DMS79 (cell line): ENCODE results near the gene CELA3A.
"Not testable (repeated sequence)": the region's sequence is repeated elsewhere in the genome, so short reads cannot be mapped to it uniquely, and the experiment has no call there.

Source experiments
- DNase-seq: peaks from one replicate; lab custom pipeline; 2025; lab: John Stamatoyannopoulos, UW

CELA3A gene

GRCh38 chr1:21981253-21981652, 20.2 kb upstream of the CELA3A start:
- DNase-seq: not testable (repeated sequence)

DNA sequence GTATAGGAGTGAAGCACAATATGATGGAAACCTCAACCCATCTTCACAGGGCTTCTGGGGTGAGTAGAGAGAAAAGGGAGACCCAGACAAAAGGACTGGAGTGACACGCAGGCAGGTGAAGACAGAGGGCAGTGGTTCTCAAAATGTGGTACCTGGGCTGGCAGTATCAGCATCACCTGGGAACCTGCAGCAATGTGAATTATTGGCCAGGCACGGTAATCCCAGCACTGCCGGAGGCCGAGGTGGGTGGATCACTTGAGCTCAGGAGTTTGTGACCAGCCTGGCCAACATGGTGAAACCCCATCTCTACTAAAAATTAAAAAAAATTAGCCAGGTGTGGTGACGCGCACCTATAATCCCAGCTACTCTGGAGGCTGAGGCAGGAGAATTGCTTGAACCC, 19.3 kb upstream of the CELA3A start:
- DNase-seq: not testable (repeated sequence)

GRCh38 chr1:21983539-21983938, 17.9 kb upstream of the CELA3A start:
- DNase-seq: not testable (repeated sequence)

- DNase-seq: not testable (repeated sequence)
These were observed 15.6 kb upstream of the CELA3A start for GRCh38 chr1:21985893-21986292.

- not testable (repeated sequence) for DNase-seq
These were observed 15.1 kb upstream of the CELA3A start for GRCh38 chr1:21986386-21986785.

DNA sequence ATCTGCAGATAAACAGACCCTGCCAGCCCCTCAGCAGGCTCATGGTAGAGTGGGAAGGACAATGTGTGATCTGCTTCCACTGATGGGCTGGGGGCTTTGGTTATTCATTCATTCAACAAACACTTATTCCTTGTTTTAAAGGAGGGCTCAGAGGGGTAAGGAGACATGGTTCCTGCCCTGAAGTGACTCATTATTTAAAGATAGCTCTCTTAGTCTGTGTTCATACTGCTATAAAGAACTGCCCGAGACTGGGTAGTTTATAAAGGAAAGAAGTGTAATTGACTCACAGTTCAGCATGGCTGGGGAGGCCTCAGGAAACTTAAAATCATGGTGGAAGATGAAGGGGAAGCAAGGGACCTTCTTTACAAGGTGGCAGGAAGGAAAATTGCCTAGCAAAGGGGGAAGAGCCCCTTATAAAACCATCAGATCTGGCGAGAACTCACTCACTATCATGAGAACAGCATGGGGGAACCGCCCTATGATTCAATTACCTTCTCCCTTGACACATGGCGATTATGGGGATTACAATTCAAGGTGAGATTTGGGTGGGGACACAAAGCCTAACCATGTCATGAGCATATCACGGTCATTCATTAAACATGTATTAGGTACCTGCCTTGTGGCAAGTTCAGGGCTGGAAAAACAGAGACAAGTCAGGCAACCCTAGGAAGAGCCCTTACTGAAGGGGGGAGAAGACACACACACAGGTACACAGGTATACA, 11.6 kb upstream of the CELA3A start:
- DNase-seq: not testable (repeated sequence)

- not testable (repeated sequence) for DNase-seq
These were observed 9.3 kb upstream of the CELA3A start for GRCh38 chr1:21992186-21992585.

DNA sequence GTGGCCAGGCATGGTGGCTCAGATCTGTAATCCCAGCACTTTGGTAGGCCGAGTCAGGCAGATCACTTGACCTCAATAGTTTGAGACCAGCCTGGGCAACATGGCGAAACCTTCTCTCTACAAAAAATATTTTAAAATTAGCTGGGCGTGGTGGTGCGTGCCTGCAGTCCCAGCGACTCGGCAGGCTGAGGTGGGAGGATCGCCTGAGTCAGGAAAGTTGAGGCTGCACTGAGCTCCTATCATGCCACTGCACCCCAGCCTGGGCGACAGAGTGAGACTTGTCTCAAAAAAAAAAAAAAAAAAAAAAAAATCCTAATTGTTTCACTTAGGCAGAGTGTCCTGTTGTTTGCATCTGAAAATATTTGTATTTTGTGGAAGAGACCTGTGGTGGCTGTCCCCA, 6.7 kb upstream of the CELA3A start:
- not testable (repeated sequence) for DNase-seq

GRCh38 chr1:21996663-21996970, 4.8 kb upstream of the CELA3A start:
- not testable (repeated sequence) for DNase-seq

DNA sequence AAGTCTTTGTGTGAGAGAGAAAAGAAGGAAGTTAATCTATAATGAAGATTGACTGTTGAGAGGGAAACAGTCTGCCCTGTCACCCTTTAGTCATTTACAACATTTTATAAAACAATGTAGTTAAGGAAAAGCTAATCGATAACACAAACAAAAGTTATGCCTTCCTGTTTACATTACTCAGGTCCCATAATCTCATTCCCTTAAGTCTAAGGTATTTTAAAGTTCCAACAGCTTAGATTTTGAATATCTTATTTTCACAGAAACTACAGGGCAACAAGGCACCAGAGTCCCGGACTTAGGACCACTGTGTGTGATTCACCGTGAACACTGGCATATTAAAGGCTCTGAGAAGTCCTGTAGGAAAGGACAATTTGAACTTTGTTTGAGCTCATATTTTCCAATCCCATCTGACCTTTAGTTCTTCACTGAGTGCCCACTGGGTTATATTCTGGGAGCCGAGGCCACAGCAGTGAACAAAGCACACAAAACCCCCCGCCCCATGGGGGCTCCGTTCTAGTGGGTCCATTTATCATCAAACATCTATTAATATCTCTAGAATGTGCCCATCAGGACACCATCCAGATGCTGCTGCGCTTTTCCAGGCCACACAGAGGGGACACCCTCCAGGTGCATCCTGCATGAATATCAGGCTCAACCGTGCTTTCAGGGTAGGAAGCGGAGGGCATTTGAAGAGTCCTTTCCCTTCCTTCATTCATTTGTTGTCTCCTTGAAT, 3.4 kb upstream of the CELA3A start:
- not testable (repeated sequence) for DNase-seq

DNA sequence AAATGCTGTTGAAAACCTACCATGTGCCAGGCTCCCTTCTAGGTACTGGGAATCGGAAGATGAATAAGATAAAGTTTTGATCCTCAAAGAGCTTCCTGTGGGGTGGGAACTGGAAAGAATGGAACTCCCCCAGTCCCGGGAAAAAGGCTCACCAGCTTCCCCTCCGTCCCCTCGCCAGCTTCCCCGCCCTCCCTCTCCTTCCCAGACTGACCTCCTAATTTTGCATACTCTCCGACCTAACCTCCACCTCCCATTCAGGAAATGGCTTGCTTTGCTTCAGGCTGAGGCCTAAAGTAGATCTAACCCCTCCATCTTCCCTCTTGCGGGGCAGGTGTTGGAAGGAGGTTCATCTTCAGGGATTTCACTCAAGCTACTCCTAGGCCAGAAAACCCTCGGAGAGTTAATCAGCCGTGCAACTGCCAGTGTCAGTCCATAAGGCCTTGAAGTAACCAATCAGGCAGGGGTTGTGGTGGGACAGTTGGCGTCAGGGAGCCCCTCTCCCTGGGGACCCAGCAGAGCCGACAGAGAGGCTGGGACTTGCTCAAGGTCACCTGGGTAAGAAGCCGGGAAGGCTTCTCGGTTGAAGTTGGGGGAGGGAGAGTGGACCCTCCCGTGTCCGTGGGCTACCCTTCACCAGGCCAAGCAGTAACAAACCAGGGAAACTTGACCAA, 2.7 kb upstream of the CELA3A start:
- DNase-seq: peak; percentile 40

DNA sequence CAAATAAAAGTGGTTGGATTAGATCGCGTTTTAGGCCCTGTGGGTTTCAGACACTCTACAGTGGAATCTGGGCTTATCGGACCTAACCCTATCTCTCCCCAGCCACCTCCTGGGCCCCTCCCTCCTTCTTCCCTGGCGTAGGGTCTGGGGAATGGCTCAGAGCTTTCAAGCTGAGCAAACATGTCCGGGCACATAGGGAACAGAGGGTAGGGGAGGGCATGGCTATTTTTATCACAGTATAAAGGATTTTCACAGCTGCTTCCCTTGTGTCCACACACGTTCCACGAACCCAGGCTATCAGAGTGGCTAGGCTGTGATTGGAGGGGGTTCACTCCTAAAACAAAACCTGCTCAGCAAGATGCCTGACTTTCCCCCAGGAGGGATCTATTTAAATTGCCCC, 1.8 kb upstream of the CELA3A start:
- DNase-seq: not testable (repeated sequence)

DNA sequence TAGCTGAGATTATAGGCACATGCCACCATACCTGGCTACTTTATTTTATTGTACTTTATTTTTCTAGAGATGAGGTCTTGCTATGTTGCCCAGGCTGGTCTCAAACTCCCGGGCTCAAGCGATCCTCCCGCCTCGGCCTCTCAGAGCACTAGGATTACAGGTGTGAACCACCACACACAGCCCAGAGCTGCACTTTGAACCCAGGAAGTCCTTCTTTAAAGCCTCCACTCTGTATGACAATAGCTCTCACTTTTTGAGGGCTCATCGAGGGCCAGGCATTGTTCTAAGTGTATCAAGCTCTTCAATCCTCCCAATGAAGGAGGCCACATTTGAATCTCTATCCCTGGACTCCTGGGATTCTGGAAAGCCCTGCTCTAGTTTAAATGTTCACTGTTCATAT, 1.0 kb downstream of the CELA3A start:
- DNase-seq: not testable (repeated sequence)

- not testable (repeated sequence) for DNase-seq
These were observed 1.4 kb downstream of the CELA3A start for GRCh38 chr1:22002875-22003274.

GRCh38 chr1:22003959-22004358, 2.5 kb downstream of the CELA3A start:
- DNase-seq: not testable (repeated sequence)

- peak; percentile 14 for DNase-seq
These were observed 4.0 kb downstream of the CELA3A start for GRCh38 chr1:22005261-22006149.

GRCh38 chr1:22006736-22007135, 5.3 kb downstream of the CELA3A start:
- not testable (repeated sequence) for DNase-seq

DNA sequence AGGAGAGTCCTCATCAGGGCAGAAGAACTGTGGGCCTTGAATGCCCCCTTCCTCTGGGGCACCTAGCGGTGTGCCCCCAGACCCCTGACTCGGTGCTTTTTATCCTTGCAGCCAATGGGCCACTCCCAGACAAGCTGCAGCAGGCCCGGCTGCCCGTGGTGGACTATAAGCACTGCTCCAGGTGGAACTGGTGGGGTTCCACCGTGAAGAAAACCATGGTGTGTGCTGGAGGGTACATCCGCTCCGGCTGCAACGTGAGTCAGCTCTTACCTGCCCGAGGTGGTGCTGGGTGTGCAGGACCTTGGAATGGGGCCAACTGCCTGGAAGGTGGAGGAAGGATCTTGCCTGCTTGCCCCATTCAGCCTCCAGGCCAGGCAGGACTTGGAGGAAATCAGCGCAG, 5.8 kb downstream of the CELA3A start:
- DNase-seq: not testable (repeated sequence)

GRCh38 chr1:22009566-22009965, 8.1 kb downstream of the CELA3A start:
- DNase-seq: not testable (repeated sequence)

DNA sequence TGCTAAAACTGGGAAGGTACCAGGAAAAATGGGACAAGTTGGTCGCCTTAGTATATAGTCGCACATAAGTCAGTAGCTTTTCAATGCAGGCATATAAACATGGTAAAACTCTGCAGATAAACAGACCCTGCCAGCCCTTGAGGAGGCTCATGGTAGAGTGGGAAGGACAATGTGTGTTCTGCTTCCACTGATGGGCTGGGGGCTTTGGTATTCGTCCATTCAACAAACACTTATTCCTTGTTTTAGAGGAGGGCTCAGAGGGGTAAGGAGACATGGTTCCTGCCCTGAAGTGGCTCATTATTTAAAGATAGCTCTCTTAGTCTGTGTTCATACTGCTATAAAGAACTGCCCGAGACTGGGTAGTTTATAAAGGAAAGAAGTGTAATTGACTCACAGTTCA, 11.3 kb downstream of the CELA3A start:
- not testable (repeated sequence) for DNase-seq

GRCh38 chr1:22014575-22015206, 13.2 kb downstream of the CELA3A start:
- not testable (repeated sequence) for DNase-seq
